NK-92 (cell line): ENCODE results near the gene TCF3.
"Not testable (repeated sequence)": the region's sequence is repeated elsewhere in the genome, so short reads cannot be mapped to it uniquely, and the experiment has no call there.

Experiments
- DNase-seq: peaks from one replicate; lab custom pipeline; 2025; ENCODE audit not compliant: unreplicated experiment; lab: John Stamatoyannopoulos, UW

The TCF3 gene

DNA sequence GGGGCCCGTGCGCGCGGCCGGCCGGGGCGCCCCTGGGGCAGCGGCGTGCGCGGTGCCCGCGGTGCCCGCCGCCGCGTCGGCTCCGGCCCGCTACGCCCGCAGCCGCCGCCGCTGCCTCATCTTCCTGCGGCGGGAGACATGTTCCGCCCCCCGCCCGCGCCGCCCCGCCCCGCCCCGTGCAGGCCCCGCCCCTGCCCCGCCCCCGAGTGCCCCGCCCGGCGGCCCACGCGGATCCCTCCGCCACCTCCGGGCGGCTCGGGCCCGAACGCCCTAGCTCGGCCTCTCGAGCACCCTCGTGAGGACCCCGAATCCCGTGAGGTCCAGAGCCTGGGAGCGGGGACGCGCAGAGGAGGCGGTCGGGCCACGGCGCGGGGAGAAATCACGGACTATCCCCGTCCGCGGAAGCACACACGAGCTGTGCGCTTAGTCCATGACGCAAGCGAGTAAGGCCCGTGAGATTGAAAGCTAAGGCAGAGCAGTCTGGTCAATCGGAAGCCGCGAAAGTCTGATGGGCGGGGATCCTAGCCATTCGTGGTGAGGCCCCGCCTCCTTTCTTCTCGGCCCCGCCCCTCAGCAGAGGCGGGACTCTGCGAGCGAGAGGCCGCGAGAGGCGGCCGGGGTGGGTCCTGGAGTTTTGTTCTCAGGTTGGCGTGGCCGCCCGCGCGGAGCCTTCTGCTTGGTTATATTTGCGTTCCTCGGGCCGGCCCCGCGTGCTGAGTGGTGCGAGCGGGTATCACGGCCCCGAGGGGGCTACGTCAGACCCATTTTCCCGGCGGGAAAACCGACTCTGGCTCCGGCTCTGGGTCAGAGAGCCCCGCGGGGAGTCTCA, at the start of gene TCF3:
Gene TCF3, minus strand, starts transcription at position 145 of the 829 bp plus-strand sequence. CDS start 2,367 bp downstream, outside the sequence.
- peak; percentile 84 for DNase-seq

- no peak for DNase-seq
Observed at GRCh38 chr19:1700733-1701663, 48.6 kb upstream of the TCF3 start.

- no peak for DNase-seq
Observed at GRCh38 chr19:1699998-1700732, 47.8 kb upstream of the TCF3 start.

GRCh38 chr19:1699386-1699785, 47.0 kb upstream of the TCF3 start:
- no peak for DNase-seq

DNA sequence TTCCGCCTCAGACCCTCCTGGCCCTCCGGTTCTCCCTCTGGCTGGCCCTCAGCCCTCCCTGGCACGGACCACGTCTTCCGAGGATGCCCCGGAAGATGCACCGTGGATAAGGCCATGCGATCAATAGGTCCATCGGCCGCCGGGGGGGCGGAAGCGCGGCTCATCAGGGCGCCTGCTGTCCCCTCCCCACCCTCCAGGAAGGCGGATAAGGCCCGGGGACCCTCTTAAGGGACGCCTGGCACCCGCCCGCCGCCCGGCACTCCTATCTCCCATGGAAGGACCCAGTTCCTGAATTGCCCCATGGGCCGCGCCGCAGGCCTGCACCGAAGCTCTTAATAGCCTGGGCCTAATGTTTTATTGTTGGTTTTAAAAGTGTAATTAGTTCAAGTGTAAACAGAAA, 46.2 kb upstream of the TCF3 start:
- DNase-seq, result no peak

- not testable (repeated sequence) for DNase-seq
Observed at GRCh38 chr19:1695481-1695880, 43.1 kb upstream of the TCF3 start.

DNA sequence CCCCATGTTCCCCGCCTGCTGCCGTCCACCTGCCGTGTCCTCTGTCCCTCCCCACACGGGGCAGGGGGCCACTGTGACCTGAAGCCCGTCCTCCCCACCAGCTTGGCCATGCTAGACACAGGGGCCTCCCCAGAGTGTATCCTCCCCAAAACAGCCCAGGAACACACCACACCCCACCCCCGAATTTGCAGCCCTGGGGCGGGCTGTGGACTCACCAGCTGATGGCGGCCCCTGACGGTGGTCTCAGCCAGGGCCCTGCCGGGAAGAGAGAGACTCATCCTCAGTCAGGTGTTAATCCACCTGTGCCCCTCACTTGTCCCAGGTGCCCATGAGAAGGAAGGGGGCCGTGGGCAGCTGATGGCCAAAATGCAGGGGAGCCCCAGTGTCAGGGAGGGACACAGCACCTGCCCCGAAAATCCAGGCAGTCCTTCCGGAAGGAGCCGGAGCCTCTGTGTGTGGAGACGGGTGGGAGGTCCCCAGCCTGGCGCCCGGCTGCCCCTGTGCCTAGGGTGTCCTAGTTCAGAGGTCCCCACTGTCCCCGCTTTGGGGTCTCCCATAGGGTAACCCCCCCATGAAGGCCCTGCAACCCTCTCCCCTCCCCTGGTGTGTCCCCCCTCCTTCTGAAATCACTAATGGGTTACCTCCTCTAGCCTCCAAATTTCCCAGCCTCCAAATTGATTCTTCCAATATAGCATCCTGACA, 39.3 kb upstream of the TCF3 start:
- no peak for DNase-seq

DNA sequence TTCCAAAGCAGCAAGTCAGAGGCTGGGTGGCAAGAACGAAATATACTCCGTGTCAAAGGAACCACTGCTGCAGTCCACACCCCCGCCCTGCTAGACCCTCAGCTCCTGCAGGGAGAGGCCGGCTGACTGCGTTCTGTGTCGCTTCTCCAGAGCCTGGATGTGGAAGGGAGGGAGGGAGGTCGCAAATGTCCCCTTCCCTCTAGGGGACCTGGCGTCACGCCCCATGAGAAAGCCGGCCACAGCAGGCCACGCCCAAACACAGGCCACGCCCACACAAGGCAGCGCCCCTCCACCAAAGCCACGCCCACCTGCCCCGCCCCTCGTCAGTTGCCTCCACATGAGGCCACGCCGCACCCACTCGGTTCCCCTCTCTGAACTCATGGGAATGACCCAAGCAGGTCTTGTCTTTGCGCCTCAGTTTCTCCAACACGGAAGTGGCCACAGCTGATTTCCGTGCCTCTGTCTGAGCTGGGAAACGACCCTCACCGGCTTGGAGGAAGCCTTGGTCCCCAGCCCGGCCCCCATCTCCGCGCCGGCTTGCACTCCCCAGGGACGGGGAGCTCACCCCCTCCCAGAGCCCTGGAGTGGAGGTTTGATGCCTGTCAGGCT, 38.4 kb upstream of the TCF3 start:
- DNase-seq, result no peak

DNA sequence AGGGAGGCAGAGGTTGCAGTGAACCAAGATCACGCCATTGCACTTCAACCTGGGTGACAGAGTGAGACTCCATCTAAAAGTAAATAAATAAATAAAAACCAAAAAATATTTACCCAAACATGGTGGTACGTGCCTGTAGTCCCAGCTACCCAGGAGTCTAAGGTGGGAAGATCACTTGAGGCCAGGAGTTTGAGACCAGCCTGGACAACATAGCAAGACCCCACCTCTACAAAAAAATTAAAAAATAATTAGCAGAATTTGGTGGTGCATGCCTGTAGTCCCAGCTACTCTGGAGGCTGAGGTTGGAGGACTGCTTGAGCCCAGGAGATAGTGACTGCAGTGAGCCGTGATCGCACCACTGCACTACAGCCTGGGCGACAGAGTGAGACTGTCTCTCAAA, 33.4 kb upstream of the TCF3 start:
- DNase-seq, result not testable (repeated sequence)

- no peak for DNase-seq
Observed at GRCh38 chr19:1685046-1685445, 32.6 kb upstream of the TCF3 start.

DNA sequence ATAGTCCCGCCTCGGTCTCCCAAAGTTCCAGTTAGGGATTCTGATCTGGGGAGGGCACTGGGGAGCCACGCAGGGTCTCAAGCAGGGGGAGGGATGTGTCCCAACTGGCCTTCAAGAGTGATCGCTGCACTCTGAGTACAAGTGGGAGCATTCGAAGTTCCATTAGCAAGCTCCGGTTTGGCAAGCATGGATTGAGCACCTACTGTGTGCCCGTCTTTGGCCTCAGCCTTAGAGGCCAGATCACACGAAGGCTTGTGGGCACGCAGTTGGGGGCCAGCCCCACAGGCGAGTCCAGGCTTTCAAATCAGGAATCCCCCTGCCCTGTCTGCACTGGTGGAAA, 32.1 kb upstream of the TCF3 start:
- DNase-seq, result no peak

- no peak for DNase-seq
Observed at GRCh38 chr19:1683869-1684572, 31.6 kb upstream of the TCF3 start.

DNA sequence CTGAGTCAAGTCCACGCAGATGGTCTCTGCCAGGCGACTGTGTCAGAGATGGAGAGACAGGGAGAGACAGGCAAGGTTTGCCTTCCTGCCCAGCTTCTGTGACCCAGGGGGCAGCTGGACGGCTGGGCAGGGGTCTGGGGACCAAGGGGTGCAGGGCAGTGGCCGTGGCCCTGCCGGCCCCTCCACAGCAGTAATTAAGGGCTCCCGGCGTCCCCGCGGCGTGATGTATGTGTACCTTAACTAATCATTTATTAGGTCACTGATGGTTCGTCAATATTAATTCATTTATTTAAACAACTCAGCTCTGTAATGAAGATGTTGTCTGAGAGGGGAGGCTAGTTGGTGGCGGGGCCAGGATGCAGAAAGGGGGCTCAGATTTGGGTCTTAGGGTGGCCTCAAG, 28.6 kb upstream of the TCF3 start:
- no peak for DNase-seq

DNA sequence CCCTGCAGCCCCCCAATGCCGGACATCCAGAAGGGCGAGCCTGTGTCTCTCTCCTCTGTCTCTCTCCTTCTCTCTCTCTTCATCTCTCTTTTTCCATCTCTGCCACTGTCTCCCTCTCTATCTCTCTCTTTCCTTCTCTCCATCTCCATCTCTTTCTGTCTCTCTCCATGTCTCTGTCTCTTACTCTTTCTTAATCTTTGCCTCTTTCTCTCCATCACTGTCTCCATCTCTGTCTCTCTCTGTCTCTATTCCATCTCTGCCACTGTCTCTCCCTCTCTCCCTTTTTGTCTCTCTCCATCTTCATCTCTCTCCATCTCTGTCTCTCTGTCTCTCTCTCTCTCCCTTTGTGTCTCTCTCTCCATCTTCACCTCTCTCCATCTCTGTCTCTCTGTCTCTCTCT, 25.7 kb upstream of the TCF3 start:
- DNase-seq, result no peak

GRCh38 chr19:1676351-1677266, 24.2 kb upstream of the TCF3 start:
- no peak for DNase-seq

DNA sequence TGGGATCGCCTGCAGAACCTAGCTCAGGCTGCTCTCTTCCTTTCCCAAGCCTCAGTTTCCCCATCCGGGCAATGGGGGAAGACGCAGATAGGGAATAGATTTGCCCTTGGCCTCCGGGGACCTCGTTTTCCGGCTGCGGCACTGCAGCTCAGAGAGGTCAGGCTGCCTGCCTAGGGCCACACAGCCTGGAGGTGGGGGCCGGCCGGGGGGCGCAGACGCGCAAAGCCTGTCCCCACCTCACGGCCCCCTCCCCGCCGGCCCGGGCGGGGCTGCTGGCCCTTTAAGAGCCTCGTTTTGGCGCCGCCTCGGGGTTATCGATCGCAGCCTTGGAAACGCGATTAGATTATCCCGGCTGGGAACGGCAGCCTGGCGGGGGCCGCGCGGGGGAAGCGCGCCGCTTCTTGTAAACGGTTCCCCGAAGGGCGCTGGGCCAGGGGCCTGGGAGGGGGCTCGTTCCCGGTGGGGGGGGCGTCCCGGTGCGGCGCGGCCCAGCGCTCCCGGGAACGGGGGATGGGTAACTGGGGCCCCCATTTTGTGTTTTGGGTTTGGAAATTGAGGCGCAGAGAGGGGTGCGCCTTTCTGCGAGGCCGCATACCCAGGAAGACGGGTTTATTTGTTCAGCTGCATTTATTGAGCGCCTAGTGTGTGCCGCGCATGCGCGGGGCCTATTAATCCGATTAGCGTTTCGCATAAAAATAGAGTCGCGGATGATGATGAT, 23.4 kb upstream of the TCF3 start:
- DNase-seq, result no peak

DNA sequence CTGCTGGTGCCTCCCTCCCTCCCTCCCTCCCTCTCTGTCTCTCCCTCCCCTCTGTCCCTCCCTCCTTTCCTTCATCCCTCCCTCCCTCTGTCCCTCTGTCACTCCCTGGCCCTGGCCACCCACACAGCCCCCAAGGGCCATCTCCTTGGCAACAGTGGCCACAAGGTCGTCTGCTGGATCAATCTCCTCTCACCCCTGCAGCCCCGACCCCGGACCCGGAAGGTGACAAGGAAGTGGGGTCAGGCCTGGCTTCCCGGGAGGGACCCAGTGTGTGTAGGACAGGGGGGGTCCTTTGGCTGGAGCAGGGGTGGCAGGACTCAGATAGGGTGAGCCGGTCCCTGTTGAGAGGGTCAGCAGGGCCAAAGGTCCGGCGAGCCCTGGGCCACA, 21.9 kb upstream of the TCF3 start:
- DNase-seq, result no peak

GRCh38 chr19:1673645-1674292, 21.4 kb upstream of the TCF3 start:
- no peak for DNase-seq
